HEK293 (cell line): Measurements from ENCODE around the gene RPL31.

Source experiments
- BCL11B ChIP-seq: fragments of 450-650 bp; formaldehyde crosslinking; IDR thresholded peaks from 2 replicates; pipeline ENCODE4 v1.5.1; 2016; ENCODE audit warnings: low read depth, missing biosample characterization, missing genetic modification characterization
- CTCF ChIP-seq: fragments of 450-650 bp; formaldehyde crosslinking; IDR thresholded peaks from 2 replicates; pipeline ENCODE4 v1.5.1; 2016; ENCODE audit warnings: missing biosample characterization, missing genetic modification characterization
- REST ChIP-seq: fragments of 450-650 bp; formaldehyde crosslinking; IDR thresholded peaks from 2 replicates; pipeline ENCODE4 v1.5.1; 2016; ENCODE audit warnings: missing biosample characterization, missing genetic modification characterization
- ZNF121 ChIP-seq: fragments of 450-650 bp; formaldehyde crosslinking; IDR thresholded peaks from 2 replicates; pipeline ENCODE4 v1.5.1; 2016; ENCODE audit warnings: missing biosample characterization, missing genetic modification characterization
- ZNF138 ChIP-seq: fragments of 450-650 bp; formaldehyde crosslinking; IDR thresholded peaks from 2 replicates; pipeline ENCODE4 v1.5.1; 2016; ENCODE audit warnings: missing biosample characterization, missing genetic modification characterization, borderline replicate concordance
- ZNF19 ChIP-seq: fragments of 450-650 bp; formaldehyde crosslinking; IDR thresholded peaks from 2 replicates; pipeline ENCODE4; 2016; ENCODE audit warnings: missing biosample characterization, missing genetic modification characterization, low read depth
- ZNF2 ChIP-seq: fragments of 450-650 bp; formaldehyde crosslinking; IDR thresholded peaks from 2 replicates; pipeline ENCODE4 v1.5.1; 2016; ENCODE audit warnings: missing biosample characterization, missing genetic modification characterization
- ZNF23 ChIP-seq: fragments of 450-650 bp; formaldehyde crosslinking; IDR thresholded peaks from 2 replicates; pipeline ENCODE4 v1.5.1; 2016; ENCODE audit warnings: missing biosample characterization, missing genetic modification characterization, borderline replicate concordance
- ZNF239 ChIP-seq: fragments of 450-650 bp; formaldehyde crosslinking; IDR thresholded peaks from 2 replicates; pipeline ENCODE4 v1.5.1; 2016; ENCODE audit warnings: missing biosample characterization, missing genetic modification characterization
- ZNF398 ChIP-seq: fragments of 450-650 bp; formaldehyde crosslinking; IDR thresholded peaks from 2 replicates; pipeline ENCODE4 v1.5.1; 2017; ENCODE audit warnings: missing biosample characterization, missing genetic modification characterization
- ZNF513 ChIP-seq: fragments of 450-650 bp; IDR thresholded peaks from 2 replicates; pipeline ENCODE4 v1.5.1; 2018; ENCODE audit warnings: missing biosample characterization, missing genetic modification characterization
- ZNF701 ChIP-seq: fragments of 450-650 bp; formaldehyde crosslinking; IDR thresholded peaks from 2 replicates; pipeline ENCODE4 v1.5.1; 2016; ENCODE audit warnings: missing biosample characterization, missing genetic modification characterization
- ZNF768 ChIP-seq: fragments of 450-650 bp; formaldehyde crosslinking; IDR thresholded peaks from 2 replicates; pipeline ENCODE4 v1.5.1; 2018; ENCODE audit warnings: missing biosample characterization, mild to moderate bottlenecking, missing genetic modification characterization

GRCh38 chr2:100988630-100989417, 13.3 kb upstream of the RPL31 start:
- no peak for TF ChIP-seq ZNF768 (tag by site-specific recombination)
- TF ChIP-seq CTCF (tag by site-specific recombination), result no peak
- no peak for TF ChIP-seq ZNF513 (tag by site-specific recombination)
- no peak for TF ChIP-seq ZNF239 (tag by site-specific recombination)
- TF ChIP-seq ZNF23 (tag by site-specific recombination), result no peak
- TF ChIP-seq ZNF701 (tag by site-specific recombination), result no peak
- TF ChIP-seq ZNF121 (tag by site-specific recombination), result no peak
- TF ChIP-seq ZNF19 (tag by site-specific recombination), result no peak
- TF ChIP-seq ZNF398 (tag by site-specific recombination), result no peak
- no peak for TF ChIP-seq REST (tag by site-specific recombination)
- no peak for TF ChIP-seq BCL11B (tag by site-specific recombination)
- no peak for TF ChIP-seq ZNF2 (tag by site-specific recombination)
- no peak for TF ChIP-seq ZNF138 (tag by site-specific recombination)
